SU-DHL-6 (cell line): ENCODE data around the gene THUMPD3.

Experiments used
- H2AFZ ChIP-seq: fragments of 200-600 bp; sonication (generic); 2 replicates; pipeline ENCODE4 v1.6.1; 2014; ENCODE audit warnings: low read depth, mild to moderate bottlenecking, moderate library complexity, mixed read lengths, antibody characterized with exemption, low read length; ENCODE audit not compliant: severe bottlenecking
- H3F3A ChIP-seq: fragments of 200-600 bp; shearing (Covaris generic); 2 replicates; pipeline ENCODE4 v1.6.0; 2016; ENCODE audit warnings: antibody characterized with exemption, mild to moderate bottlenecking; ENCODE audit not compliant: insufficient read depth
- H3K27ac ChIP-seq: fragments of 200-600 bp; sonication (generic); 2 replicates; pipeline ENCODE4 v1.5.1; 2016; ENCODE audit warnings: low read depth, mild to moderate bottlenecking, low read length, moderate library complexity, mixed read lengths
- H3K27me3 ChIP-seq: fragments of 200-600 bp; sonication (generic), shearing (Covaris generic); 2 replicates; pipeline ENCODE4 v1.6.0; 2014; ENCODE audit warnings: mild to moderate bottlenecking, low read length
- H3K36me3 ChIP-seq: fragments of 200-600 bp; sonication (generic); 2 replicates; pipeline ENCODE4 v1.6.1; 2014; ENCODE audit warnings: mild to moderate bottlenecking, low read length, mixed read lengths
- H3K4me2 ChIP-seq: fragments of 300-600, 200-600 bp; shearing (Covaris generic), sonication (generic); 2 replicates; pipeline ENCODE4 v1.6.0; 2014; ENCODE audit warnings: low read length, low read depth, mild to moderate bottlenecking; ENCODE audit not compliant: poor library complexity, severe bottlenecking
- H3K4me3 ChIP-seq: fragments of 200-600 bp; sonication (generic); 2 replicates; pipeline ENCODE4 v1.5.1; 2014; ENCODE audit warnings: antibody characterized with exemption, low read length, mild to moderate bottlenecking, mixed read lengths; ENCODE audit not compliant: insufficient read depth, poor library complexity, severe bottlenecking
- H3K79me2 ChIP-seq: fragments of 200-600 bp; sonication (generic); 2 replicates; pipeline ENCODE4 v1.6.1; 2014; ENCODE audit warnings: mild to moderate bottlenecking, low read length, moderate library complexity; ENCODE audit not compliant: insufficient read depth
- H3K9ac ChIP-seq: fragments of 200-600 bp; sonication (generic); 2 replicates; pipeline ENCODE4 v1.7.0; 2014; ENCODE audit warnings: mild to moderate bottlenecking, low read length
- H3K9me2 ChIP-seq: fragments of 200-600 bp; sonication (generic); replicated peaks from 2 replicates; pipeline ENCODE4 v1.6.1; 2014; ENCODE audit warnings: low read length; ENCODE audit not compliant: insufficient read depth
- H3K9me3 ChIP-seq: fragments of 200-600 bp; sonication (generic); 2 replicates; pipeline ENCODE4 v1.6.1; 2014; ENCODE audit warnings: low read length, mixed read lengths; ENCODE audit not compliant: insufficient read depth
- H4K20me1 ChIP-seq: fragments of 200-600 bp; sonication (generic); 2 replicates; pipeline ENCODE4 v1.6.1; 2014; ENCODE audit warnings: low read depth, mild to moderate bottlenecking, antibody characterized with exemption, low read length, moderate library complexity, mixed read lengths
- EZH2phosphoT487 ChIP-seq: fragments of 200-600 bp; sonication (generic), shearing (Covaris generic); conservative IDR thresholded peaks from 2 replicates; pipeline ENCODE4 v1.6.1; 2018; ENCODE audit warnings: mild to moderate bottlenecking, antibody characterized with exemption, low read length, moderate library complexity, mixed read lengths
- TF ChIP-seq, protein P1 (sequence below): fragments of 200-600 bp; sonication (generic); IDR thresholded peaks from one replicate; pipeline ENCODE4 v1.5.1; 2017; ENCODE audit warnings: antibody characterized with exemption, mild to moderate bottlenecking, low read length, moderate library complexity; ENCODE audit not compliant: insufficient read depth, poor library complexity, severe bottlenecking

Gene THUMPD3

DNA sequence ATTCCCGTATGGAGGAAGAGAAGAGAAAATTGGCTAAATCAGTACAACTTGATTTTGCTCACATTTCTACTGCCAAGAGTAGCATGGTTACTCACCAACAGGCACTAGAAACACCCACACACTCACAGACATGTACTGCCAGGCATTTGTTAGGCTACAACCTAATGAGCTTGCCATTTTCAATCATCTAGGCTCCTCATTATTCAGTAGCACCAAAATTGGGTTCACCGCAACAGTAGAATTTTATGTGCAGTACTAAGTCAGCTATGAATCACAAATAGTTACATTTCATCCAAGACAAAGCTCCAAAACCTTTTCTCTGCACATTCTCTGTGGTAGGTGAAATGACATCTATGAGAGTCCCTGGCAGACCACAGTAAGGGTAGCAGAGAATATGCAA is 15.0 kb upstream of the THUMPD3 start:
- H3K9me3 ChIP-seq: no peaks in the 10 kb centered on the region
- no peak overlapping the region for H3K4me2 ChIP-seq
- H3F3A ChIP-seq: no peaks in the 10 kb centered on the region
- TF ChIP-seq, protein P1, sequence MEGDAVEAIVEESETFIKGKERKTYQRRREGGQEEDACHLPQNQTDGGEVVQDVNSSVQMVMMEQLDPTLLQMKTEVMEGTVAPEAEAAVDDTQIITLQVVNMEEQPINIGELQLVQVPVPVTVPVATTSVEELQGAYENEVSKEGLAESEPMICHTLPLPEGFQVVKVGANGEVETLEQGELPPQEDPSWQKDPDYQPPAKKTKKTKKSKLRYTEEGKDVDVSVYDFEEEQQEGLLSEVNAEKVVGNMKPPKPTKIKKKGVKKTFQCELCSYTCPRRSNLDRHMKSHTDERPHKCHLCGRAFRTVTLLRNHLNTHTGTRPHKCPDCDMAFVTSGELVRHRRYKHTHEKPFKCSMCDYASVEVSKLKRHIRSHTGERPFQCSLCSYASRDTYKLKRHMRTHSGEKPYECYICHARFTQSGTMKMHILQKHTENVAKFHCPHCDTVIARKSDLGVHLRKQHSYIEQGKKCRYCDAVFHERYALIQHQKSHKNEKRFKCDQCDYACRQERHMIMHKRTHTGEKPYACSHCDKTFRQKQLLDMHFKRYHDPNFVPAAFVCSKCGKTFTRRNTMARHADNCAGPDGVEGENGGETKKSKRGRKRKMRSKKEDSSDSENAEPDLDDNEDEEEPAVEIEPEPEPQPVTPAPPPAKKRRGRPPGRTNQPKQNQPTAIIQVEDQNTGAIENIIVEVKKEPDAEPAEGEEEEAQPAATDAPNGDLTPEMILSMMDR: no peak
- no peak overlapping the region for H3K9ac ChIP-seq
- no peaks in the 10 kb centered on the region for H3K9me2 ChIP-seq
- H3K79me2 ChIP-seq: no peaks in the 10 kb centered on the region
- H4K20me1 ChIP-seq: no peaks in the 10 kb centered on the region
- H3K27me3 ChIP-seq: no peaks in the 10 kb centered on the region
- H3K36me3 ChIP-seq: no peaks in the 10 kb centered on the region
- no peak overlapping the region for H3K27ac ChIP-seq
- H3K4me3 ChIP-seq: no peak overlapping the region
- no peak overlapping the region for H2AFZ ChIP-seq

DNA sequence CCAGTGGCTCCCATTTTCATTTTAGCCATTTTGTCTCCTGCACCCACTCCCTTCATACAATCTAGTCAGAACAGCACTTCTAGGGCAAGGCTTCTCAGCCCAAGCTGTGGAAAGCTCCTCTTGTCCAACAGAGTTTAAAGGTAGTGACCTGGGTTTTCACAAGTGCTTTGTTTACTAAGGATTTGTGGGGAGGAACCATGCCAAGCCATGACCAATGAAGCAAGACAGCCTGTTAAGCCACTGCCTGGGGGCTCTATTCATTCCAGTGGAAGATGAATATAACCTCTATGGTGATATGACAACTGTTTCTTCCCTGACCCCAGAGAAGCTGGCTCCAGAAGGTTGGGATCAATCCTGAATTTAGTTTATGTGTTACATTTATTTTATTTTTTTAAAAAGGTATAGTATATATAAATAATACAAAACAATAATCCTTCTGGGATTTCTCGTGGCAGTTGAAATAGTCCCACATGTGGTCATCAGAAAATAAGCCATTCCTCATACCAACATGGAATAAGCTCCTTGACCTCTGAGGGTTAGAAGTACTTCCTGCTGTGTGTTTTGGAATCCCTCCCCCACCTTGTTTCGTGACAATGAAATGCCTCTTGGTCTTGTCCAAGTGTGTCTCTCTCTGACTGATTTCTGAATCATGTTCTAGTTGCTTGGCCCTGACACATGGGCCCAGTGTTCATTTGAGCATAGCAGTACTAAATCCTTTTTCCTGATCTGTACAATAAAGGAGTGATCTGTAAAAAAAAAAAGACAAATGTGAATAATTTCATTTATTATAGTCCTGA is 13.3 kb upstream of the THUMPD3 start:
- Histone ChIP-seq H2AFZ (no peak overlapping the region), H4K20me1 (no peaks in the 10 kb centered on the region), H3K79me2 (no peaks in the 10 kb centered on the region), H3K27ac (no peak overlapping the region), H3K9me3 (no peaks in the 10 kb centered on the region), H3F3A (no peaks in the 10 kb centered on the region), H3K9ac (no peak overlapping the region), H3K4me3 (no peak overlapping the region), H3K36me3 (no peaks in the 10 kb centered on the region), H3K9me2 (no peaks in the 10 kb centered on the region), H3K4me2 (no peak overlapping the region), H3K27me3 (no peaks in the 10 kb centered on the region)
- no peak for TF ChIP-seq EZH2phosphoT487
- TF ChIP-seq, protein P1: no peak

DNA sequence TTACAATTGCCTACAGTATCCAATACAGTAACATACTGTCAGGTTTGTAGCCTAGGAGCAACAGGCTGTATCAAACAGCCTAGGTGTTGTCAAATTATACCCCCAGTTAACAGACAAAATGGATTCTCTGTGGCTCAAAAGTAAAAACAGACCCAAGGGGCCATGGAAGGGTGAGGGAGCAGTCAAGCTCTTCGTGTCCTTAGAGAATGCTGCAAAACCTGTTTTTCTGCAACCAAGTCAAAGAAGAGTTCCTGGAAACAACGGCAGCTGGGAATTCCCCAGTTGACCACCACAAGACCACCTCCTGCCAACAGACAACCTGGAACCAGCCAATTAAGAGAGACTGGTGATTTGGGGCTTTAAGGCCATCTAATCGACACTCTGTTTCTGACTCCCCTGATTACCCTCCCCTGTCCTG is 11.1 kb upstream of the THUMPD3 start:
- no peak overlapping the region for H3K4me3 ChIP-seq
- no peaks in the 10 kb centered on the region for H3K9me3 ChIP-seq
- H3K27ac ChIP-seq: no peak overlapping the region
- no peaks in the 10 kb centered on the region for H3K9me2 ChIP-seq
- H3K36me3 ChIP-seq: no peaks in the 10 kb centered on the region
- no peak overlapping the region for H2AFZ ChIP-seq
- no peak overlapping the region for H3K4me2 ChIP-seq
- no peak for TF ChIP-seq EZH2phosphoT487
- TF ChIP-seq, protein P1: no peak
- no peaks in the 10 kb centered on the region for H4K20me1 ChIP-seq
- H3K79me2 ChIP-seq: no peaks in the 10 kb centered on the region
- no peak overlapping the region for H3K9ac ChIP-seq
- H3F3A ChIP-seq: no peaks in the 10 kb centered on the region
- H3K27me3 ChIP-seq: no peaks in the 10 kb centered on the region
